ENCODE results near the gene EGFR.

GRCh38 chr7:55072251-55072650 lies 53.4 kb downstream of the EGFR start:
- TF ChIP-seq POLR2A (IDR thresholded peaks at IDR 0.05) (no peak), CTCF (IDR thresholded peaks at IDR 0.05) (no peak)

All from heart left ventricle (tissue), 13 donors.